CD4-positive, alpha-beta T cell treated with Interleukin-4 for 4 hours (primary cell): ENCODE data around the gene FAM89B.
A peak's percentile ranks its signal among the peaks of the same experiment; 100 is the strongest.

Experiments
- DNase-seq: peaks from one replicate; pipeline ENCODE4 v3.0.0-alpha.2; 2020

Gene FAM89B

DNA sequence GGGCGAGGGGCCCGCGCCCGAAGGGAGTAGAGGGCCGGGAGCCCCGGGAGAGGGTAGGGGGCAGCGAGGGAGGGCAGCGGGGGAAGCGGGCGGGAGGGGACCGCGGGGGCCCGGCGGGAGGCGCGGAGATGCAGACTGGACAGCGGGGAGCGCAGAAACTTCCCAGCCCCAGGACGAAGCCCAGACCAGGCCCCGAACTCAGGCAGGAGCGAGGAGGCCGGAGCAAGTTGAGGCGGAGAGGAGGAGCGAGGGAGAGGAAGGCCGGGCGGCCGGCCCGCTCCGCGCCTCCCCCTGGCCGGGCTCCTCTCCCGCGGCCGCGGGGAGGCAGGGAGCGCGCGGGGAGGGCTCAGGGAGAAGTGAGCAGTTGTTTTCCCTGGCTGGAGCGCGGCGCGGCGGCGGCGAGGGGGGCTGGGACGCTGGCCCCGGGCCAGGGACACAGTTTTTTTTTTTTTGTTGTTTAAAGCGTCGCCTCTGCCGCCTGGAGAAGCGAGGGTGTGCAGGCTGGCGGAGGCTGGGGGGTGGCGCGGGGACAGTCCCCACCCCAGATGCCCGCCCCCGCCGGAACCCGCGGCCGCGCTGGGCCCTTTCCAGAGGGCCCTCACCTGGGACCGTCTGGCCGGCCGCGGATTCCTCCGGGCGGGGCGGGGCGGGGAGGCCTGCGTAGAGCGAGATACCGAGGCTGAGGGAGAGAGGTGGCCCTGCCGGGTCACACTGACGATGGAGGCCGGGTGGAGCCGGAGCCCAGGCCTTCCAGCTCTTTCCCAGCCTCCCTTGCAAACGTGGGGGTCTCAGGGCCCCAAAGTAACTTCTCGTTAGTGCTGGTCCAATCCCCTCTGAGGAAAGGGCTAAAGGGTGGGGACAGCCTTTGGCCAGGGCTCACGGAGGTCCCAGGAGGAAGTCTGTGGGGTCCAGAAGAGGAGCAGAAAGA is 14.1 kb upstream of the FAM89B start, which contains the start of gene LTBP3:
Gene LTBP3 (minus strand): TSS at position 358 of the 928 bp plus-strand sequence. CDS start 400 bp downstream, outside the sequence.
- no peak for DNase-seq

DNA sequence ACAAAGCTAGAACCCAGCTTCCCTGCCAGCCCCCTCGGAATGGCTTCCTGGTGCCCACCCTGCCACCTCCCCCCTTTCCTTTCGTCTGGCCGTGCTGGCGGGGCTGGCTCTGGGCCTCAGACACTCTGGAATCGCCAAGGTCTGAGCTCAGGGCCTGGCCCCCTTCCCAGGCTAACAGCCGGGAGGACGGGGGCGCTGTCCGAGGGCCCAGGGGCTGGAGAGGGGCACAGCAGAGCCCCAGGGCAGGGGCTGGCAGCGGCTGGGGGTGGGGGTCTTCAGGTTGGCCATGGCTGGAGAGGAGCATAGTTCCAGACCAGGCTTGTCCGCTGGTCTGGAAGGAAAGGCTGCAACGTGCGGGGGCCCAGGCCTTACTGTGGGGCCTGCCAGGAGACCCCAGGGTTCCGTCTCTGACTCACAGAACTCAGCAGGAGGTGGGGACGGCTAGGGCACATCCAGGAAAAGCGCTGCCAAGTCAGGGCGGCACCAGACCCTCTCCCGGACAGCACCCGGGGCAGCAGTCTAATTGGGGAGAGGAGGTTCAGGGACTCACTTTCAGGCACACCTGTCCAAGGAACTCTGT is 13.3 kb upstream of the FAM89B start:
- DNase-seq, result no peak

DNA sequence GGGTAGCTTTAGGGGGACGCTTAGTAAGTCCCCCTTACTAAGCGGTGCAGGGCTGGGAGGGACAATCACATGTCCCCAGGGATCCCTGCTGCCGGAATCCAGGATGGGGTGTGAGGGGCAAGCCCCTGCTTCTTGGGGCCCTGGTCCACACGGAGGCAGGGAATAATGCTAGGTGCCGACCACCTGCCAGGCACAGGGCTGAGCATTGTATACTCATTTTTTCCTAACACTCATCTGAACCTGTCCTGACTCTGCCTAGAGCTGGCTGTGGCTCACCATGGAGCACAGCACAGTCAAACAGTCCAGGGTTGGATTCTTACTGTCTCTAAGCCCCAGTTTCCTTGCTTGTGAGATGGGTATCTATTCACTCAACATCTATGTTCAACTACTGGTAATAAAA is 12.8 kb upstream of the FAM89B start:
- DNase-seq, result no peak

DNA sequence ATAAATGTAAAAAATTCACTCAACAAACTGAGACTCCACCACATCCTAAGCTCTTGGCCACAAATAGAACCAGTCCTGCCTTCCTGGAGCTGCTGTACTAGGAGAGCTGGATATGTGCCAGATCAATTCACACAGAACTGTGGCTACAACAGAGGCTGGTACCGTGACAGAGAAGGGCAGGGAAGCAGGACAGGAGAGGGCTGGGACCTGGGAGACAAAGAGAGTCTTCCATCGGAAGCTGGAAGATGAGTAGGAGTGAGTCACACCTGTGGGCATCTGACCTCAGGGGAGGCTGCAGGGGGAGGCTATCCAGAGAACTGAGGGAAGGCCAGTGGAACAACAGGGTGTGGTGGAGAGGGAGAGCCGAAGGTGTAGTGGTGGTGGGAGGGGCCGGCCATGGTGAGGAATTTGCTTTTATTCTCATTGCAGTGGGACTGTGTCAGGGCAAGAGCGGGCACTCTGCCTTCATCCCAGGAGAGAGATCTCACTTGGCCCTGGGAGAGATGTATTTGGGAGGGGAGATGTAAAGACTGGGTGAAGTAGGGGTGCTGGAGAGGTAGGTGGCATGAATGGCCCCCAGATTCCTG is 12.3 kb upstream of the FAM89B start:
- no peak for DNase-seq

DNA sequence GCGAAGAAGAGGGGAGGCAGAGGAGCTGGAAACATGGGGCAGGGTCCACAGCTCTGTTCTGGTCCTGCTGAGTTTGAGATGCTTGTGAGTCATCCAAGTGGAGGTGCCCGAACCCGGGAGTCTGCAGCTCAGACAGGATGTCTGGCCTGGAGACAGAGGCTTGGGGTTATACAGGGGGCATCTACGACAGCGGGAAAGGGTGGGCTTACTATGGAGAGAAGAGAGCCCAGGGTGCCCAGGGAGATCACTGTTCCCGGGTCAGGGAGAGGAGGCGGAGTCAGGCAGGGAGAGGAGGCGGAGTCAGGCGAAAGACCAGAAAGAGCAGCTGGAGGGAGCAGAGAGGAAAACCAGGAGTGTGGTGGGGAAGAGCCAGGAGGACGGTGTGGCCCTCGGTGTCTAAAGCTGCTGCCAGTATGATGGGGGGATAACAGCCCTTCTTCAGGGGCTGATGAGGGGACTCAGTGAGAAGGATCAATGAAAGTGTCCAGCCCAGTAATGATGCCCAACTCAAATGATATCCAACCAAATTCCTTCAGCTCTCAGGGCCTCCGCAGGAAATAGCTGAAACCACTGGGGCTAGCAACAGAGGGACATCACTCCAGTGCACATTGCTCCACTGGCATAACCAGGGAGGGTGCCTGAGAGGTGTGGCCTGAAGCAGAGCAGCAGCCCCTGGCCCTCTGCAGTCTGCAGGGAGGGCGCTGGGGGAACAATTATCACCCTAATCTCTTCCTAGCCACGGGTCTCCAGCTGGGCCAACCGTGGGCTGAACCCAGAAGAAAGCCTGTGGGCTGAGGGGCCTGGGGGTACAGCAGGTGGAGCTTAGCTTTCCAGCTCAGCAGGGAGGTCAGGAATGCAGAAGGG is 11.6 kb upstream of the FAM89B start:
- no peak for DNase-seq

DNA sequence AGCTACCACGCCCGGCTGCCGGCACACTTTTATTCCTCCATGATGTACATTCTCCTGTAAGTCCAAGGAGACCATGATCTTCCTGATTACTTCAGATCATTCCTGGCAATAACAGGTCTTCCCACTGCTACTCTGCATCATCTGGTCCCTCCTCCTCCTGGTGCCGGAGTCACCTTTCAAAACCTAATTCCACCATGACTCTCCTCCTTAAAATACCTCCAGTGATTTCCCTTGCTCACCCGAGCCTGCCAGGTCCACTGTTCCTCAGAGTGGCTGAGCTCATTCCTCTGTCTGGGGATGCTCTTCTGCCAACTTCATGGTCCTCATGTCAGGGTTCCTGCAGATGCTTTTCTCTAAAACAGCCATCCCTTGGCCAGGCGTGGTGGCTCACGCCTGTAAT is 10.3 kb upstream of the FAM89B start:
- no peak for DNase-seq

DNA sequence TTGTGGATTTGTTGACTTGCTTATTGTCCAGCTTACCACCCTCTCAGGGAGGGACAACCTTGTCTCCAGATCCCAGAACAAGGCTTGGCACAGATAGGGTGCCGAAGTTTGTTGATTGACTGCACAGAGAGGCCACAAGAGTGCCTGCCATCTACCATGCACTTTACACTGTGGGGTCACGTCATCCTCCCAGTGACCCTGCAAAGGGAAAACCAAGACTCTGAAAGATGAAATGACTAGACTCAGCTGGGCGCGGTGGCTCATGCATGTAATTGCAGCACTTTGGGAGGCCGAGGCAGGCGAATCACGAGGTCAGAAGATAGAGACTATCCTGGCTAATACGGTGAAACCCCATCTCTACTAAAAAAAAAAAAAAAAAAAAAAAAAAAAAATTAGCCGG is 9.6 kb upstream of the FAM89B start:
- DNase-seq, result no peak

DNA sequence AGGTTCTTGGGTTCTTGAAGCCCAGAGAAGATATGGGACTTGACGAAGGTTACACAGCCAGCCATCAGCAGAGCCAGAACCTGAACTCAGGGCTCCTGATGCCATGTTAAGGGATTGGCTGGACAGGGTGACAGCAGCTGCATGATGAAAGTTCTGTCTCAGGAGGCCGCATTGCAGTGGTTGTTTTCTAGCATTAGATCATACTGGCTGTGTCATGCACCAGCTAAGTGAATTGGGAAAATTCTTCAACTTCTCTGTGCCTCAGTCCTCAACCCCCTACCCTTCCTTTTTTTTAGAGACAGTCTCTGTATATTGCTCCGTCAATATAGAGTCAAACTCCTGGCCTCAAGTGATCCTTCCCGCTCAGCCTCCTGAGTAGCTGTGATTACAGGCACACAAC is 8.7 kb upstream of the FAM89B start:
- DNase-seq, result no peak

DNA sequence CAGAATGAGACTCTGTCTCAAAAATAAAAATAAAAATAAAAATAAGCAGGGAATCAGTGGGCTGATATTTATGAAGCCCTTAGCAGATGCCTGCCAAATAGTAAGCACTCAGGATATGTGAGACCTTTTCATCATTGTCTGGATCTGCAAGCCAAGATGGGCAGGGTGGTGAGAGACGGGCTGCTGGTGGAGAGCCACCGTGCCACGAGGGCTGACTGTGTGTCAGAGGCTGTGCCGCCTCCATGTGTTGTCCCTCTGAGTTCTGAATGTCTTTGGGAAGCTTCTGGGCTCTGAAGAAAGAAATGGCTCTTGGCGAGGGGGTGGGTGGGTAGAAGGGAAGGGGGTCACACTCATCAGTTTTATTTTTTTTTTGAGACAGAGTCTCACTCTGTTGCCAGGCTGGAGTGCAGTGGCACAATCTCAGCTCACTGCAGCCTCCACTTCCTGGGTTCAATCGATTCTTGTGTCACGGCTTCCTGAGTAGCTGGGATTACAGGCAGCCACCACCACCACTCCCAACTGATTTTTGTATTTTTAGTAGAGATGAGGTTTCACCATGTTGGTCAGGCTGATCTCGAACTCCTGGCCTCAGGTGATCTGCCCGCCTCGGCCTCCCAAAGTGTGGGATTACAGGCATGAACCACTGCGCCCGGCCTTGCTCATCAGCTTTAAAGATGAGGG is 7.3 kb upstream of the FAM89B start:
- peak; percentile 54 for DNase-seq

DNA sequence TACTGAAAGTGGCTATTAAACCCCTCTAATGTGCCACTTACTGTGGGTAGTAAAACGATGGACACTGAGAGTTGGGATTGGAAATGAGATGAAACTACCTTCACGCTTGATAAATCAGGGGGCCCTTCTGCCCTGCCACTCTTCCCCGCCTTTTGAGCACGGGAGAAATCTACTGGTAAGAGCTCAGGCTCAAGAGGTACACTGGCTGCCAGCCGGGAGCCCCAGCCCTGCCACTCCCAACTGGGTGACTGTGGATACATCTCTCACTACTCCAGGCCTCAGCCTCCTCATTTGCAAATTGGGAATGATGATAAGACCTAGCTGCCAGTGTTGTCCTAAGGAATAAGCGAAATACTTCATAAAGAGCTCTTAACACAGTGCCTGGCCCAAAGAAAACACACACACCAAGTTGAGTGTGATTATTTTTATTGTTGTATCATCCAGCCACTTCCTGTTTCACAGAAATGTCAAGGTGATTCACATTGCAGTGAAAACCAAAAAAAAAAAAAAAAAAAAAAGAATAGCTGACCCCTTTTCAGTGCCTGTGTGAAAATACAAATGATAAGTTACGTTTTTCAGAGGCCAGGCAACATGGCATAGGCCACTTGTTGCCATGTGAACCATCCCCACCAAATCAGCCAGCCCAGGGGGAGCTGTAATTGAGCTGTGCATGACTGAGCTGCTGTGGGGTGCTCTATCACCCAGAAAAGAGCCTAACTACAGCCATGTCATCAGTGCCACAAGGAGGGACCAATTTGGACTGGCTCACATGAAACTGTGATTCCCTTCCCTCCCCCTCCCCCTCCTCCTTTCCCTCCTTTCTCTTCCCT is 6.5 kb upstream of the FAM89B start:
- peak; percentile 90 for DNase-seq

DNA sequence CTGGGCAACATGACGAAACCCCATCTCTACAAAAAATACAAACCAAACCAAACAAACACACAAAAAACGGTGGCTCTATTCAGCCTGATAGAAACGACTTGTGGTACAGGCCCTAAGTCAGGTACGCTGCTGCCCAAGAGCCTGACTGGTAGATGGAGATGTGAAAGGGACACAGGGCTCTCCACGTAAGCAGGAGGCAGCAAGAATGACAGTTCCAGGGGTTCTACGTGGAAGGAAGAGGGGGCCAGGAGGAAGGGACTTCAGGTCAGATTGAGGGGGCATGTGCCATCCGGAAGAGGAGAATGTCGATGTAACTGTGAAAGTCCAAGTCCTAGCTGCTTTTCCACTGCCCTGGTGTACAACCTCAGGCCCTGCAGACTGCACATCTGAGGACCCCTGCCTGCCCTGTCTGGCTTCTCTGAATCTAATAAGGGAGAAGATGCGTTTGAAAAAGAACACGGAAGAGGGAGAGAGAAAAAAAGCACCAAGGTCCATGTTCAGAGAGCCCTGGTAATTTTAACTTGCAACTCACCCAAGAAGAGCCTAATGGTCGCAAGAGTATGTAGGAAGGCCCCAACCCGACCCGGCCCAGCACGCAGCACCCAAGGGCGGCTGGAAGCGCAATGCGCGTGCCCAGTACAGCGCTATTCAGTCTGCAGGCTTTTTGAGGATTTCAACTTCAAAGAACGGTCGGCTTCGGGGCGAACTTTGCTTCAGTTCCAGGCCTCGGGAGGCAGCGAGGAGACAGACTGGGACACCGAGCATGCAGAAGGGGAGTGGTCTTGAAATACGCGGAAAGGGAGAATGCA is 3.0 kb upstream of the FAM89B start:
- no peak for DNase-seq

DNA sequence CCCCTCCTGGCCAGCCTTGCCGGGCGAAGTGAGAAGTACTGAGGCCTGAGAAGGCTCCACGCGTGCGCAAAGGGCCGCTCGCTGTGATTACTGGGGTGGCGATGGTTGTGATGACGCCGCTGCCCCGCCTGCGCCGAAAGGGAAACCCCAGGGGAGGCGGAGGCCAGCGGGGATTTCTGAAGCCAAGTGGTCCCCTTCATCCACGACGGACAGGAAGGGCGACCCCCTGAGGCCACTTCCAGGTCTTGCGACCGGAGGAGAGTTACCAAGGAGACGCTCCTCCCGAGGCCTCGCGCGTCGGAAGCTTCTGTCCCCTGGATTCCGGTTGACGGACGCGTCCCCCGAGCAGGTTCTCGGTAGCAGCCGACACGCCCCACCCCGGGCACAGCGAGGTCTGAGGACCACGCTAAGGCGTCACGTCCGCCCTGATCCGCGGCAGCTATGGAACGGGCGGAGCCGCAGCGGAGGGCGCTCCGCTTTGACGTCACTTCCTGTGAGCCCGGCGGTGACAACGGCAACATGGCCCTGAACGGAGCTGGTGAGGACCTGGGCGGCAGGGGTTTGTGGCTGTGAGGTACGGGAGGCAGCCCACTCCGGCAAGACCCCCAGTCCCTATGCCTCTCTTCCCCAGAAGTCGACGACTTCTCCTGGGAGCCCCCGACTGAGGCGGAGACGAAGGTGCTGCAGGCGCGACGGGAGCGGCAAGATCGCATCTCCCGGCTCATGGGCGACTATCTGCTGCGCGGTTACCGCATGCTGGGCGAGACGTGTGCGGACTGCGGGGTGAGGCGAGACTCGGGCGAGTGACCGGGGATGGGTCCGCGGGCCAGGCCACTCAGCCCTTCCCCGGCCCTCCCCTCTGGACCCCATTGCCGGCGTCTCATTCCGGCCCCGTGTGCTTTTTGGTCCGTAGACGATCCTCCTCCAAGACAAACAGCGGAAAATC is 2.1 kb upstream of the FAM89B start, which contains the start of gene ZNRD2:
Gene ZNRD2 (plus strand): TSS at position 505 of the 946 bp plus-strand sequence. CDS start 15 bp downstream, at position 520.
- peak; percentile 99 for DNase-seq

DNA sequence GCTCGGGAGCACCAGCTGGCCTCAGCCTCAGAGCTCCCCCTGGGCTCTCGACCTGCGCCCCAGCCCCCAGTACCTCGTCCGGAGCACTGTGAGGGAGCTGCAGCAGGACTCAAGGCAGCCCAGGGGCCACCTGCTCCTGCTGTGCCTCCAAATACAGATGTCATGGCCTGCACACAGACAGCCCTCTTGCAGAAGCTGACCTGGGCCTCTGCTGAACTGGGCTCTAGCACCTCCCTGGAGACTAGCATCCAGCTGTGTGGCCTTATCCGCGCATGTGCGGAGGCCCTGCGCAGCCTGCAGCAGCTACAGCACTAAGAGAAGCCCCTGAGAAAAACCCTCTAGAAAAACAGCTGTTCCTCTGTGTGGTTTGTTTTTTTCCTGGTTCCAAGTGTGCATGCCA is 918 bp upstream of the FAM89B start:
- no peak for DNase-seq

DNA sequence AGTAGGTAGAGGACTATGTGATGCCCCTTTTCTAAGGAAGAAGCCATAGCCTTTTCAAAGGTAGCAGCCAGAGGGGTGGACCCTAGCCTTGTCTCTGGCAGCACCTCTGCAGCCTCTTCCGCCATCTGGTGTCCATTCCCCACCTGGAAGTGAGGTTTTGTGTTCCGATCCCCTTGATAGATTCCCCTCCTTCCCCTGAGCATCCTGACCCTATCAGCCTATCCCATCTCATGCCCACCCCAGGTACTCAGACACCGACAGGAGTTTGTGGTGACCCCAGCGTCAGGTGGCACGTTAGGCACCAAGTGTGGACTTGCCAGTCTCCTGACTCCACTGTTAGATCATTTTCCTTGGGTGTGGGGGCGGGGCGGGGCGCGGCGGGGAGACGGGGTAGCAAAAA is 398 bp upstream of the FAM89B start:
- DNase-seq, result no peak

DNA sequence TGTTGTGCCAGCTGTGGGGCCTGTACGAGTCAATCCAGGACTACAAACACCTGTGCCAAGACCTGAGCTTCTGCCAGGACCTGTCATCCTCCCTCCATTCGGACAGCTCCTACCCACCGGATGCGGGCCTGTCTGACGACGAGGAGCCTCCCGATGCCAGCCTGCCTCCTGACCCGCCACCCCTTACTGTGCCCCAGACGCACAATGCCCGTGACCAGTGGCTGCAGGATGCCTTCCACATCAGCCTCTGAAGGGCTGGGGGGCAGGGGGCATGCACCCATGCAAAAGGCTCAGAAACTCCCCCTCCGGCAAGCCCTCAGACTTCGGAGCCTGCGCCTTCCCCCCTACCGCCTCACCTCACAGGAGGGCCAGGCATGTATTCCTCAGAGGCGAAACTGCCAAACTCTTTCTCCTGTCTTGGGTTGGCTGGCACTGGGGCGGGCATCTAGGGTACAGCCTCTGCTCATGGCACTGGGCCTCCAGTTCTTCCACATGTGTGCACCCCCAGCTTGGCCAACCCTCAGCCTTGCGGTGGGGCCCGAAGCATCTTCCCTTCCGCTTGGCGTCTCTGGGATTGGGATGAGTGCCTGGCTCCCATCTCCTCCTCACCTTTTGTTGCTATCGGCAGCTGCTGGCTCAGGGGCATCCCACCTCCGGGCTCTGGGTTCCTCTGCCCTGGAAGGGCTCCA is 1.2 kb downstream of the FAM89B start:
- DNase-seq, result no peak

DNA sequence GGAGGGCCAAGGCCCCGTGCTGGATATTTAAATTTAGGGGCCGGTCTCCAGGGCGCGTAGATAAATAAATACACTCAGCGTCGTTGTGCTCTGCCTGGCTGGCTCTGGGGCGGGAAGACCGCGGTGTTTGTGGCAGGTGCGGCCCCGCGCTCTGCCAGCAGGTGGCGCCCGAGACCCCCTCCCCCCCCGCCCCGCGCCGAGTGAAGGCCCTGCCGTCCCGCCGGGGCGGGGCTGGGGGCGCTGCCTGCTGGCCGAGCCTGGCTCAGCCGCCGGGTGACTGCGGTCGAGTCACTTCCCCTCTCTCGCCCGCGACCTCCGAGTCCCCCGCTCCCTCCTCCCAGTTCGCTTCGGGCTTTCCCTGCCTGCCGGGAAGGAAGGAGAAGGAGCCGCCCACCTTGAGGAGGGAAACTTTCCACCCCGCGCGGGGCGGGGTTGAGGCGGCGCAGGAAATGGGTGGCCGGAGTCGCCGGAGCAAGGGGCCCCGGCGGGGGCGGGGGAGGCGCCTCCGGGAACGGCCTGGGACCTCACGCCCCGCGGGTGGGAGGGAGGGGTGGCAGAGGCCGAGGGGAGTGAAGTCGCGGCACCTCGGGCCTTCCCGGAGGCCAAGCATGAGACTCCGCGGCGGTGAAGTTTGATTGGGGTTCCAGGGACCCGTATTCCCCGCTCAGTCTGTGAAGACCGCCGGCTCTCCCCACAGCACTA is 1.9 kb downstream of the FAM89B start:
- peak; percentile 90 for DNase-seq

DNA sequence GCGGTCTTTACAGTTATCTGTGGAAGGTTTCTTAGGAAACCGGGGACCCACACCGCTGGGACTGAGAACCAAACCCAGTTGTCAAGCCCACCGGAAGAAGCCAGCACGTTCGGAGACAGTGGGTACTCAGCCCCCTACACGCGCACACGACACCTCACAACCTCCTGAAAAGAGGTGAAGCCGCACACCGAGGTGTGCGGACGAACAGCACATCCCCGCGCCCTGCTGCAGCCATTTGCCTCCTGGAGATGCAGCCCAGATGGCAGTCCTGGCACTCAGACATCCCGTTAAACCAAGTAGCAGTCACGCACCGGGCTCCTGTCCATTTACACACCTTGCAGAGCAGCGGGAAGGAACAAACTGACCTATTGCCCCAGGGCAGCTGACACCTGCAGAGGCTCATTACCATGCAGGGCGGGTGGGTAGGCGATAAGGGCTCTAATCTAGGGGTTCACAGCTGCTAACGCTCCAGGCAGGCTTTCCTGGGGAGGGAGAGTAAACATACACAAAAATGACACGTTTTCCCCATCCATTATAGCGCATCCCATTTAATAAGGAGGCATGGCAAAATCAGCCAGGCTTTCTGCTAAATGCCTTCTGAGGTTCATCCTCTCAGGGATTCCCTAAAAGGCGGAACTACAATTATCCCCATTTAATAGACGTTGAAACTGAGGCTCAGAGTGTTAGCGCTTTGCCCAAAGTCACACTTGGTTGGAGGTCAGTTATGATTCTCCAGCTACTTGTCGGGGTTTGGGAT is 2.7 kb downstream of the FAM89B start:
- no peak for DNase-seq
